Activated B cell treated with CpG ODN at 0.5 μM for 24 hours (primary cell): ENCODE data around the gene RNF7. TPM values are rescaled to one million over a fixed set of nuclear protein-coding genes. Genes with fewer than 3 reads are reported as not detected.

Experiments used
- ATAC-seq: fragments of 200-7000 bp; cut with Tn5 transposase; one replicate; pipeline ENCODE4 v1.10.0; 2021; ENCODE audit warnings: low read depth, mild to moderate bottlenecking, moderate library complexity
- CTCF ChIA-PET: fragments of 350-600 bp; sonication (Branson Sonifier 250); formaldehyde crosslinking; loops from one replicate; lab custom pipeline; 2021; ENCODE audit warnings: antibody characterized with exemption; lab: Charles Lee
- POLR2A ChIA-PET: fragments of 350-600 bp; sonication (Branson Sonifier 250); formaldehyde crosslinking; loops from one replicate; lab custom pipeline; 2021; ENCODE audit warnings: antibody characterized with exemption; lab: Charles Lee
- DNase-seq: peaks from one replicate; pipeline ENCODE4 v3.0.0; 2022
- H3K27ac Mint-ChIP-seq: one replicate; pipeline ENCODE4 v1.8.0; 2020; ENCODE audit warnings: mixed read lengths
- H3K27me3 Mint-ChIP-seq: one replicate; pipeline ENCODE4 v1.8.0; 2021; ENCODE audit warnings: mixed read lengths
- H3K36me3 Mint-ChIP-seq: one replicate; pipeline ENCODE4 v1.8.0; 2021; ENCODE audit warnings: low read depth, mixed read lengths
- H3K4me1 Mint-ChIP-seq: one replicate; pipeline ENCODE4 v1.8.0; 2021; ENCODE audit warnings: mixed read lengths
- H3K4me3 Mint-ChIP-seq: one replicate; pipeline ENCODE4 v1.8.0; 2020; ENCODE audit warnings: mild to moderate bottlenecking, mixed read lengths
- H3K9me3 Mint-ChIP-seq: one replicate; pipeline ENCODE4 v1.8.0; 2020; ENCODE audit warnings: mixed read lengths
- CTCF ChIP-seq: fragments of 200-600 bp; IDR thresholded peaks from one replicate; pipeline ENCODE4 v1.8.0; 2022; ENCODE audit warnings: antibody characterized with exemption, mild to moderate bottlenecking
- intact Hi-C: fragments of 100-400 bp; cut with micrococcal nuclease; formaldehyde crosslinking; loops from one replicate; pipeline ENCODE4 v1.15.1; 2024
- total RNA-seq: library from RNA; stranded (reverse); gene quantifications from 2 replicates; pipeline ENCODE4 v1.2.3, GENCODE V29; 2022

The RNF7 gene
- total RNA-seq, 1 donor from 2014 or later: 62.1 TPM

- Mint-ChIP-seq H3K36me3 (no peaks in the 10 kb centered on the region), H3K4me3 (no peak overlapping the region), H3K4me1 (no peaks in the 10 kb centered on the region), H3K27ac (no peak overlapping the region), H3K27me3 (peaks cover 12% of the 10 kb centered on the region), H3K9me3 (no peaks in the 10 kb centered on the region)
- no peak for ATAC-seq
- intact Hi-C loops: no loop called here
- POLR2A ChIA-PET: no interaction called here
- TF ChIP-seq CTCF: no peak
- CTCF ChIA-PET: no interaction called here
- DNase-seq: no peak
Observed at GRCh38 chr3:141725036-141725435, 13.1 kb upstream of the RNF7 start.

- Mint-ChIP-seq H3K4me1 (no peaks in the 10 kb centered on the region), H3K4me3 (no peak overlapping the region), H3K9me3 (no peaks in the 10 kb centered on the region), H3K36me3 (no peaks in the 10 kb centered on the region), H3K27ac (no peak overlapping the region), H3K27me3 (peaks cover 8% of the 10 kb centered on the region)
- ATAC-seq (no peak), DNase-seq (no peak)
- ChIA-PET POLR2A (no interaction called here), CTCF (no interaction called here)
- intact Hi-C loops: no loop called here
- no peak for TF ChIP-seq CTCF
Observed at GRCh38 chr3:141726483-141726882, 11.6 kb upstream of the RNF7 start.

- intact Hi-C loops: no loop called here
- Mint-ChIP-seq H3K4me1 (no peaks in the 10 kb centered on the region), H3K36me3 (no peaks in the 10 kb centered on the region), H3K9me3 (no peaks in the 10 kb centered on the region), H3K4me3 (no peak overlapping the region), H3K27ac (no peak overlapping the region), H3K27me3 (peaks cover 4% of the 10 kb centered on the region)
- POLR2A ChIA-PET: no interaction called here
- TF ChIP-seq CTCF: no peak
- no peak for DNase-seq
- CTCF ChIA-PET: no interaction called here
- ATAC-seq: no peak
Observed at GRCh38 chr3:141728355-141728892, 9.7 kb upstream of the RNF7 start.

- Mint-ChIP-seq H3K9me3 (no peaks in the 10 kb centered on the region), H3K36me3 (no peaks in the 10 kb centered on the region), H3K27me3 (peaks cover 4% of the 10 kb centered on the region), H3K4me1 (no peaks in the 10 kb centered on the region), H3K27ac (no peak overlapping the region), H3K4me3 (no peak overlapping the region)
- CTCF ChIA-PET: no interaction called here
- ATAC-seq (no peak), DNase-seq (no peak)
- no peak for TF ChIP-seq CTCF
- intact Hi-C loops: no loop called here
- POLR2A ChIA-PET: no interaction called here
Observed at GRCh38 chr3:141729240-141729639, 8.9 kb upstream of the RNF7 start.

GRCh38 chr3:141735176-141735575 lies 2.9 kb upstream of the RNF7 start:
- DNase-seq: no peak
- no peaks in the 10 kb centered on the region for H3K9me3 Mint-ChIP-seq
- no peaks in the 10 kb centered on the region for H3K27me3 Mint-ChIP-seq
- H3K4me3 Mint-ChIP-seq: no peak overlapping the region
- TF ChIP-seq CTCF: no peak
- peaks cover 6% of the 10 kb centered on the region for H3K36me3 Mint-ChIP-seq
- CTCF ChIA-PET: interaction anchor here (1.3 kb wide), 1 partner anchor 18 kb away, joined by 3 read pairs; no protein-coding TSS in a partner anchor
- H3K4me1 Mint-ChIP-seq: peaks cover 25% of the 10 kb centered on the region
- no peak overlapping the region for H3K27ac Mint-ChIP-seq
- ATAC-seq: no peak
- POLR2A ChIA-PET: no interaction called here
- intact Hi-C loops: loop anchor here (5.0 to 10.0 kb wide), 4 partner anchors 248 to 990 kb away; partner anchors contain the start of genes ATR, RASA2, TFDP2 and TRPC1
